K562 (cell line): ENCODE measurements around the gene OR6V1. TPM values are rescaled to one million over a fixed set of nuclear protein-coding genes. Genes with fewer than 3 reads are reported as not detected.
A peak's percentile ranks its signal among the peaks of the same experiment; 100 is the strongest.

ENCODE experiments used
- ATAC-seq: fragments of 200-7000 bp; cut with Tn5 transposase; 3 replicates; pipeline ENCODE4 v1.9.1; 2020; ENCODE audit warnings: moderate library complexity
- BruUV-seq: library from RNA; stranded (reverse); fragments of 400-500 nt; replicated peaks from 2 replicates; lab custom pipeline; 2021; lab: Mats Ljungman, UMichigan
- CTCF ChIA-PET: fragments of 300-600 bp; formaldehyde crosslinking; extraction: SDS; loops from one replicate; lab custom pipeline; 2021; ENCODE audit warnings: low intra/inter-chr PET ratio; lab: Yijun Ruan, JAX
- POLR2A ChIA-PET: fragments of 300-600, 350-650 bp; sonication (Branson Sonifier 250); formaldehyde crosslinking; extraction: SDS; loops from one replicate; lab custom pipeline; 2021; ENCODE audit warnings: antibody characterized with exemption, inconsistent platforms; lab: Yijun Ruan, JAX
- DNase-seq, 4 experiments: peaks; one replicate each; pipeline versions ENCODE4 v3.0.0 to v3.0.0-alpha.2; 2011 to 2018; ENCODE audit warnings: low spot score in 3 of 4, mixed read lengths in 3 of 4; ENCODE audit errors: extremely low read depth in 1 of 4
- FAIRE-seq: peaks from 2 replicates; lab custom pipeline; 2011; peaks lifted over from hg19 to GRCh38; lab: Jason Lieb, UNC
- H2AFZ ChIP-seq: 2 replicates; pipeline ENCODE4 v1.6.0; 2011; ENCODE audit warnings: low read depth, low read length, control low read depth, inconsistent platforms
- H3K27ac ChIP-seq: fragments of 200-600 bp; 3 replicates; pipeline ENCODE4 v1.8.0; 2011; ENCODE audit warnings: low read depth, mild to moderate bottlenecking, control low read depth, inconsistent platforms, low read length, moderate library complexity, mixed read lengths; ENCODE audit errors: extremely low read depth
- H3K27me3 ChIP-seq, 2 experiments: fragments of 300-600 bp in 1 of 2; 2 replicates in 1 of 2; 3 replicates in 1 of 2; pipeline versions ENCODE4 v1.6.0 to v1.8.0; 2011; ENCODE audit warnings: inconsistent platforms in 2 of 2, low read length in 2 of 2, mild to moderate bottlenecking in 1 of 2, mixed read lengths in 1 of 2, moderate library complexity in 1 of 2; ENCODE audit not compliant: control insufficient read depth in 2 of 2, insufficient read depth in 2 of 2
- H3K36me3 ChIP-seq: fragments of 300-600 bp; 3 replicates; pipeline ENCODE4 v1.8.0; 2011; ENCODE audit warnings: mild to moderate bottlenecking, low read length, inconsistent platforms; ENCODE audit not compliant: control insufficient read depth, insufficient read depth
- H3K4me1 ChIP-seq, 2 experiments: fragments of 200-600 bp in 1 of 2; replicated peaks in 1 of 2; 2 replicates in 1 of 2; 3 replicates in 1 of 2; pipeline versions ENCODE4 v1.5.1 to v1.8.0; 2011; ENCODE audit warnings: inconsistent platforms in 2 of 2, low read length in 2 of 2, mild to moderate bottlenecking in 1 of 2, mixed read lengths in 1 of 2, moderate library complexity in 1 of 2; ENCODE audit not compliant: control insufficient read depth in 2 of 2, insufficient read depth in 2 of 2
- H3K4me2 ChIP-seq: 2 replicates; pipeline ENCODE4 v1.6.1; 2011; ENCODE audit warnings: low read length, control low read depth, inconsistent platforms, mixed read lengths; ENCODE audit not compliant: insufficient read depth
- H3K4me3 ChIP-seq: fragments of 200-600 bp; sonication (generic), shearing (Covaris generic); 2 replicates; pipeline ENCODE4 v1.5.1; 2016; ENCODE audit warnings: control low read depth, inconsistent platforms
- H3K79me2 ChIP-seq: fragments of 200-600 bp; 3 replicates; pipeline ENCODE4 v1.8.0; 2011; ENCODE audit warnings: low read length, inconsistent platforms; ENCODE audit not compliant: control insufficient read depth, insufficient read depth
- H3K9ac ChIP-seq, 2 experiments: 2 replicates each; pipeline versions ENCODE4 v1.6.0 to v1.6.1; 2011; ENCODE audit warnings: low read depth in 2 of 2, low read length in 2 of 2, control low read depth in 1 of 2, inconsistent platforms in 1 of 2, mild to moderate bottlenecking in 1 of 2, mixed read lengths in 1 of 2; ENCODE audit not compliant: insufficient read depth in 1 of 2
- H3K9me1 ChIP-seq: one replicate; pipeline ENCODE4 v1.6.0; 2011; ENCODE audit warnings: inconsistent platforms, mild to moderate bottlenecking, low read length, moderate library complexity; ENCODE audit not compliant: control insufficient read depth, insufficient read depth
- H3K9me3 ChIP-seq: replicated peaks from 2 replicates; pipeline ENCODE4 v1.5.1; 2011; ENCODE audit warnings: low read depth, low read length, inconsistent platforms; ENCODE audit not compliant: control insufficient read depth, insufficient read depth
- H4K20me1 ChIP-seq: replicated peaks from 2 replicates; pipeline ENCODE4 v1.6.1; 2011; ENCODE audit warnings: low read length, inconsistent platforms, mixed read lengths; ENCODE audit not compliant: control insufficient read depth, insufficient read depth
- CBFB ChIP-seq: sonication (generic); formaldehyde crosslinking; IDR thresholded peaks from 2 replicates; pipeline ENCODE4 v1.4.0; 2020; ENCODE audit warnings: mild to moderate bottlenecking, missing genetic modification reagents
- CREM ChIP-seq: IDR thresholded peaks from 2 replicates; pipeline ENCODE4 v1.6.1; 2014; ENCODE audit warnings: antibody characterized with exemption, low read depth
- PKNOX1 ChIP-seq: fragments of 450-650 bp; IDR thresholded peaks from 2 replicates; pipeline ENCODE4 v1.6.1; 2016
- SNAPC5 ChIP-seq: fragments of 250-450 bp; sonication (Bioruptor Pico); IDR thresholded peaks from 2 replicates; pipeline ENCODE4 v1.8.0; 2021; ENCODE audit warnings: moderate library complexity, mild to moderate bottlenecking, inconsistent platforms
- ZNF766 ChIP-seq: fragments of 200-800 bp; sonication (Bioruptor generic); conservative IDR thresholded peaks from 2 replicates; pipeline ENCODE4 v1.6.1; 2016; ENCODE audit warnings: missing genetic modification characterization, missing compliant biosample characterization
- WGBS: fragments of 100-300 bp; shearing (Covaris generic); methylation state at CpG from one replicate; pipeline ENCODE4 v1.1.6; 2016; ENCODE audit warnings: low coverage, mixed read lengths; ENCODE audit not compliant: insufficient coverage; ENCODE audit errors: missing lambda C conversion rate; 5-methylcytosine and 5-hydroxymethylcytosine counted together
- in situ Hi-C: fragments of 300-500 bp; cut with MboI; formaldehyde crosslinking; loops from 4 replicates; pipeline ENCODE4 v1.15.0; 2018; ENCODE audit warnings: inconsistent platforms, mixed read lengths
- intact Hi-C: fragments of 100-400 bp; cut with micrococcal nuclease; formaldehyde crosslinking; loops from 2 replicates; pipeline ENCODE4 v1.14.2; 2022
- polyA plus RNA-seq, 8 experiments: library from polyadenylated mRNA; depleted of rRNA in 4 of 8; stranded (reverse) in 5 of 8; unstranded in 3 of 8; fragments of >200 nt; fragmentation: Nextera tagmentation in 2 of 8; fragmentation: Illumina TruSeq in 1 of 8; extraction: Ambion mirVana in 2 of 8; extraction: Trizol in 1 of 8; gene quantifications; 2 replicates each; pipeline versions ENCODE4 v1.2.1 to v1.2.3, GENCODE V29; 2011 to 2014; ENCODE audit warnings: inconsistent platforms in 1 of 8, missing spikeins in 1 of 8
- total RNA-seq, 7 experiments: library from RNA; depleted of rRNA in 6 of 7; stranded (reverse); fragments of >200 nt in 6 of 7; fragmentation: Illumina TruSeq in 2 of 7; extraction: Trizol in 2 of 7; gene quantifications; 2 replicates each; pipeline versions ENCODE4 v1.2.1 to v1.2.3, GENCODE V29; 2011 to 2021; ENCODE audit warnings: low replicate concordance in 1 of 7

The OR6V1 gene
- total and polyA plus RNA-seq, 9 of the 15 experiments (the other 6 are each of a cell fraction or from before 2014, with no cell fraction given) = not detected

- in situ Hi-C loops = loop anchor here (10.0 to 25.0 kb wide), 2 partner anchors 290 to 378 kb away; no protein-coding TSS in a partner anchor
- Histone ChIP-seq H3K27me3 (peaks cover 10 to 11% of the 10 kb centered on the region in 2 experiments; a peak in 2 of 5 replicates), H3K9ac (no peak overlapping the region), H3K4me1 (no peaks in the 10 kb centered on the region), H3K36me3 (no peaks in the 10 kb centered on the region), H3K9me1 (no peaks in the 10 kb centered on the region), H2AFZ (no peak overlapping the region), H3K4me2 (no peak overlapping the region), H3K4me3 (no peak overlapping the region), H3K27ac (no peak overlapping the region), H3K9me3 (no peaks in the 10 kb centered on the region), H3K79me2 (no peaks in the 10 kb centered on the region), H4K20me1 (no peaks in the 10 kb centered on the region)
- TF ChIP-seq CBFB (CRISPR knock-in tag) (no peak), SNAPC5 (CRISPR knock-in tag) (no peak), ZNF766 (CRISPR knock-in tag) (no peak)
- intact Hi-C loops = no loop called here
- no peak for DNase-seq
- 0% methylated on average over 2 of the region's 2 CpGs for WGBS
- ChIA-PET POLR2A (no interaction called here), CTCF (no interaction called here)
- ATAC-seq = no peak
- no TSS peak for BruUV-seq
- FAIRE-seq = no peak
Measured at GRCh38 chr7:143015084-143015483, 37.1 kb upstream of the OR6V1 start.

GRCh38 chr7:143015926-143016490, 36.1 kb upstream of the OR6V1 start:
- Histone ChIP-seq H3K4me2 (no peak overlapping the region), H3K27ac (no peak overlapping the region), H3K79me2 (no peaks in the 10 kb centered on the region), H3K9me3 (no peaks in the 10 kb centered on the region), H3K9me1 (no peaks in the 10 kb centered on the region), H4K20me1 (no peaks in the 10 kb centered on the region), H3K36me3 (no peaks in the 10 kb centered on the region), H3K4me1 (no peaks in the 10 kb centered on the region), H3K27me3 (peaks cover 10% of the 10 kb centered on the region in 2 experiments; a peak in 2 of 5 replicates), H3K9ac (no peak overlapping the region), H2AFZ (no peak overlapping the region), H3K4me3 (no peak overlapping the region)
- TF ChIP-seq CREM = no peak
- peak; percentile 36; the same call in 1 of the 2 replicates for TF ChIP-seq PKNOX1
- DNase-seq (no peak), ATAC-seq (no peak), FAIRE-seq (no peak)
- POLR2A ChIA-PET = interaction anchor here (1.6 kb wide), 1 partner anchor 8 kb away, joined by 5 read pairs; no protein-coding TSS in a partner anchor
- BruUV-seq = no TSS peak
- intact Hi-C loops (no loop called here), in situ Hi-C loops (loop anchor here (10.0 to 25.0 kb wide), 2 partner anchors 289 to 379 kb away; no protein-coding TSS in a partner anchor)
- CTCF ChIA-PET = no interaction called here
- 0% methylated on average over 3 of the region's 3 CpGs for WGBS
